ENCODE measurements around the gene SACM1L.

The SACM1L gene

GRCh38 chr3:45761831-45762230, 72.6 kb downstream of the SACM1L start:
- no peak for TF ChIP-seq EZH2phosphoT487 (IDR thresholded peaks at IDR 0.05; ENCODE audit: borderline replicate concordance)
- TF ChIP-seq CTCF (conservative IDR thresholded peaks at IDR 0.05; ENCODE audit: low read length) = no peak
- H3K9ac ChIP-seq (ENCODE audit: low read depth, low read length, poor library complexity, severe bottlenecking) = no peak overlapping the region

GRCh38 chr3:45762647-45763302, 73.6 kb downstream of the SACM1L start:
- Histone ChIP-seq H3K9me2 (replicated peaks; ENCODE audit: low read depth, low read length) (no peaks in the 10 kb centered on the region), H3K27me3 (ENCODE audit: insufficient read depth, low read length, poor library complexity, severe bottlenecking) (peaks cover 5% of the 10 kb centered on the region), H3K9me3 (ENCODE audit: insufficient read depth, low read depth, low read length) (peaks cover 4% of the 10 kb centered on the region; the same call in 1 of the 2 replicates), H3K4me3 (ENCODE audit: low read length, poor library complexity, severe bottlenecking) (no peak overlapping the region), H3K4me2 (ENCODE audit: low read depth, low read length, poor library complexity, severe bottlenecking) (no peak overlapping the region), H3K9ac (ENCODE audit: low read depth, low read length, poor library complexity, severe bottlenecking) (no peak overlapping the region), H3K79me2 (ENCODE audit: insufficient read depth, low read length) (no peaks in the 10 kb centered on the region), H3K4me1 (ENCODE audit: insufficient read depth, low read length, poor library complexity, severe bottlenecking) (no peaks in the 10 kb centered on the region), H4K20me1 (ENCODE audit: insufficient read depth, low read length, poor library complexity, severe bottlenecking) (no peaks in the 10 kb centered on the region), H2AFZ (ENCODE audit: low read length) (no peak overlapping the region), H3K36me3 (ENCODE audit: insufficient read depth, low read length) (no peaks in the 10 kb centered on the region), H3F3A (ENCODE audit: low read depth) (no peaks in the 10 kb centered on the region)
- TF ChIP-seq CTCF (conservative IDR thresholded peaks at IDR 0.05; ENCODE audit: low read length) (no peak), EZH2phosphoT487 (IDR thresholded peaks at IDR 0.05; ENCODE audit: borderline replicate concordance) (no peak)

More at GRCh38 chr3:45761831-45762230, 72.6 kb downstream of the SACM1L start:
- no peaks in the 10 kb centered on the region for H3K79me2 ChIP-seq (ENCODE audit: insufficient read depth, low read length)
- no peak overlapping the region for H3K4me2 ChIP-seq (ENCODE audit: low read depth, low read length, poor library complexity, severe bottlenecking)
- H3K36me3 ChIP-seq (ENCODE audit: insufficient read depth, low read length) = no peaks in the 10 kb centered on the region
- H3K4me3 ChIP-seq (ENCODE audit: low read length, poor library complexity, severe bottlenecking) = no peak overlapping the region
- H3K9me2 ChIP-seq (replicated peaks; ENCODE audit: low read depth, low read length) = no peaks in the 10 kb centered on the region
- H2AFZ ChIP-seq (ENCODE audit: low read length) = no peak overlapping the region
- no peaks in the 10 kb centered on the region for H3K27me3 ChIP-seq (ENCODE audit: insufficient read depth, low read length, poor library complexity, severe bottlenecking)
- H3F3A ChIP-seq (ENCODE audit: low read depth) = no peaks in the 10 kb centered on the region
- H3K4me1 ChIP-seq (ENCODE audit: insufficient read depth, low read length, poor library complexity, severe bottlenecking) = no peaks in the 10 kb centered on the region
- no peaks in the 10 kb centered on the region for H3K9me3 ChIP-seq (ENCODE audit: insufficient read depth, low read depth, low read length)
- H4K20me1 ChIP-seq (ENCODE audit: insufficient read depth, low read length, poor library complexity, severe bottlenecking) = no peaks in the 10 kb centered on the region

GRCh38 chr3:45763303-45763675, 74.1 kb downstream of the SACM1L start:
- peaks cover 5% of the 10 kb centered on the region; the same call in 1 of the 2 replicates for H3K9me3 ChIP-seq (ENCODE audit: insufficient read depth, low read depth, low read length)
- H3K4me1 ChIP-seq (ENCODE audit: insufficient read depth, low read length, poor library complexity, severe bottlenecking) = no peaks in the 10 kb centered on the region
- TF ChIP-seq EZH2phosphoT487 (IDR thresholded peaks at IDR 0.05; ENCODE audit: borderline replicate concordance) (no peak), CTCF (conservative IDR thresholded peaks at IDR 0.05; ENCODE audit: low read length) (no peak)
- H3K36me3 ChIP-seq (ENCODE audit: insufficient read depth, low read length) = no peaks in the 10 kb centered on the region
- H3K27me3 ChIP-seq (ENCODE audit: insufficient read depth, low read length, poor library complexity, severe bottlenecking) = peaks cover 11% of the 10 kb centered on the region
- no peaks in the 10 kb centered on the region for H3K79me2 ChIP-seq (ENCODE audit: insufficient read depth, low read length)
- no peak overlapping the region for H3K4me3 ChIP-seq (ENCODE audit: low read length, poor library complexity, severe bottlenecking)
- no peak overlapping the region for H2AFZ ChIP-seq (ENCODE audit: low read length)
- H4K20me1 ChIP-seq (ENCODE audit: insufficient read depth, low read length, poor library complexity, severe bottlenecking) = no peaks in the 10 kb centered on the region
- H3K9me2 ChIP-seq (replicated peaks; ENCODE audit: low read depth, low read length) = no peaks in the 10 kb centered on the region
- H3K9ac ChIP-seq (ENCODE audit: low read depth, low read length, poor library complexity, severe bottlenecking) = no peak overlapping the region
- no peaks in the 10 kb centered on the region for H3F3A ChIP-seq (ENCODE audit: low read depth)
- no peak overlapping the region for H3K4me2 ChIP-seq (ENCODE audit: low read depth, low read length, poor library complexity, severe bottlenecking)
